ENCODE results near the gene UBE3A. TPM values are rescaled to one million over a fixed set of nuclear protein-coding genes. Genes with fewer than 3 reads are reported as not detected.

The UBE3A gene
- total and polyA plus RNA-seq, 2 donors (not counting 1 experiment from before 2014, with no cell fraction given), result 13.4 to 135 TPM

DNA sequence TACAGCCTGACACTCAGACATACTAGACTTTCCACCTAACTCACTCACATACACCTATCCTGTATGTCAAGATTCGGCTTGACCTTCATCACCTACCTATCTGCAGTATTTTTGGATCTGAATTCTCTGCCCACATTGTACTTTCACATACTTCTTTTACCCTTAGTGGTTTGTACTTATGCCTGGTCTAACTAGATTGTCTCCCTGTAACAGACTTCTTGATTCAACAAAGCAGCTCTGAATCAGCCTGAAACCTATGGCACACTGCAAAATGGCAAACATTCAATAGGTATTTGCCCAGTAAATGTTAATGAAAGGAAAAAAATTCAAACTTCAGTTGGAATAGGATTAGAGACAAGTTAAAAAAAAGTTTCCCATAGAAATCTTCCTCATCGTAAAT is 106.5 kb downstream of the UBE3A start:
- H3K27ac ChIP-seq (ENCODE audit: low read length in 2 of 2), result no peak overlapping the region
- Mint-ChIP-seq H3K27me3 (no peaks in the 10 kb centered on the region), H3K27ac (no peak overlapping the region), H3K9me3 (ENCODE audit: insufficient read depth) (peaks cover 4% of the 10 kb centered on the region), H3K4me1 (peaks cover 21% of the 10 kb centered on the region), H3K4me3 (no peak overlapping the region)
- peaks cover 8 to 15% of the 10 kb centered on the region in 2 donors for H3K4me1 ChIP-seq (ENCODE audit: control insufficient read depth in 2 of 2, insufficient read depth in 2 of 2, low read length in 2 of 2)
- POLR2A ChIA-PET, result no interaction called here
- DNase-seq (no peak), ATAC-seq (ENCODE audit: low read depth) (no peak)
- H4K20me1 ChIP-seq (ENCODE audit: control insufficient read depth, insufficient read depth, low read length, poor library complexity, severe bottlenecking), result no peaks in the 10 kb centered on the region
- H2AFZ ChIP-seq (ENCODE audit: insufficient read depth, low read depth, low read length, poor library complexity, severe bottlenecking), result no peak overlapping the region
- no peak for TF ChIP-seq EZH2 (IDR thresholded peaks at IDR 0.05; ENCODE audit: borderline replicate concordance, insufficient read depth, low read depth, low read length, poor library complexity, severe bottlenecking)
- TF ChIP-seq, protein P1, sequence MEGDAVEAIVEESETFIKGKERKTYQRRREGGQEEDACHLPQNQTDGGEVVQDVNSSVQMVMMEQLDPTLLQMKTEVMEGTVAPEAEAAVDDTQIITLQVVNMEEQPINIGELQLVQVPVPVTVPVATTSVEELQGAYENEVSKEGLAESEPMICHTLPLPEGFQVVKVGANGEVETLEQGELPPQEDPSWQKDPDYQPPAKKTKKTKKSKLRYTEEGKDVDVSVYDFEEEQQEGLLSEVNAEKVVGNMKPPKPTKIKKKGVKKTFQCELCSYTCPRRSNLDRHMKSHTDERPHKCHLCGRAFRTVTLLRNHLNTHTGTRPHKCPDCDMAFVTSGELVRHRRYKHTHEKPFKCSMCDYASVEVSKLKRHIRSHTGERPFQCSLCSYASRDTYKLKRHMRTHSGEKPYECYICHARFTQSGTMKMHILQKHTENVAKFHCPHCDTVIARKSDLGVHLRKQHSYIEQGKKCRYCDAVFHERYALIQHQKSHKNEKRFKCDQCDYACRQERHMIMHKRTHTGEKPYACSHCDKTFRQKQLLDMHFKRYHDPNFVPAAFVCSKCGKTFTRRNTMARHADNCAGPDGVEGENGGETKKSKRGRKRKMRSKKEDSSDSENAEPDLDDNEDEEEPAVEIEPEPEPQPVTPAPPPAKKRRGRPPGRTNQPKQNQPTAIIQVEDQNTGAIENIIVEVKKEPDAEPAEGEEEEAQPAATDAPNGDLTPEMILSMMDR (IDR thresholded peaks at IDR 0.05), result no peak
- no peaks in the 10 kb centered on the region for H3K79me2 ChIP-seq (ENCODE audit: control insufficient read depth, insufficient read depth, low read length)
- intact Hi-C loops (cut with micrococcal nuclease), result no loop called here
- no peak overlapping the region for H3K4me3 ChIP-seq (ENCODE audit: control extremely low read depth in 1 of 5, extremely low read depth in 1 of 5, insufficient read depth in 1 of 5, low read depth in 2 of 5, low read length in 4 of 5)
- H3K9ac ChIP-seq (ENCODE audit: low read length), result no peak overlapping the region
- WGBS (ENCODE audit: insufficient coverage), result 88% methylated on average over 1 of the region's 2 CpGs
- CTCF ChIA-PET, result no interaction called here
- no peaks in the 10 kb centered on the region for H3K9me3 ChIP-seq (ENCODE audit: control extremely low read depth in 1 of 3, control insufficient read depth in 2 of 3, insufficient read depth in 1 of 3, low read length in 2 of 3)
- H3K27me3 ChIP-seq (replicated peaks in 1 of 4; ENCODE audit: control extremely low read depth in 1 of 4, control insufficient read depth in 3 of 4, insufficient read depth in 4 of 4, low read length in 3 of 4), result no peaks in the 10 kb centered on the region
- H3K4me2 ChIP-seq (replicated peaks; ENCODE audit: low read depth, low read length, poor library complexity, severe bottlenecking), result no peak overlapping the region
- H3K36me3 ChIP-seq (replicated peaks in 1 of 2; ENCODE audit: control extremely low read depth in 1 of 2, control insufficient read depth in 1 of 2, extremely low read depth in 1 of 2, insufficient read depth in 2 of 2, low read length in 1 of 2), result peaks cover 0 to 6% of the 10 kb centered on the region in 2 experiments

GRCh38 chr15:25331860-25332259 is 107.0 kb downstream of the UBE3A start:
- no peaks in the 10 kb centered on the region for H3K27me3 Mint-ChIP-seq
- TF ChIP-seq EZH2 (IDR thresholded peaks at IDR 0.05; ENCODE audit: borderline replicate concordance, insufficient read depth, low read depth, low read length, poor library complexity, severe bottlenecking), result no peak
- Histone ChIP-seq H3K4me2 (replicated peaks; ENCODE audit: low read depth, low read length, poor library complexity, severe bottlenecking) (no peak overlapping the region), H3K27ac (ENCODE audit: low read length in 2 of 2) (no peak overlapping the region), H2AFZ (ENCODE audit: insufficient read depth, low read depth, low read length, poor library complexity, severe bottlenecking) (no peak overlapping the region), H4K20me1 (ENCODE audit: control insufficient read depth, insufficient read depth, low read length, poor library complexity, severe bottlenecking) (no peaks in the 10 kb centered on the region), H3K36me3 (replicated peaks in 1 of 2; ENCODE audit: control extremely low read depth in 1 of 2, control insufficient read depth in 1 of 2, extremely low read depth in 1 of 2, insufficient read depth in 2 of 2, low read length in 1 of 2) (peaks cover 0 to 2% of the 10 kb centered on the region in 2 experiments), H3K9me3 (ENCODE audit: control extremely low read depth in 1 of 3, control insufficient read depth in 2 of 3, insufficient read depth in 1 of 3, low read length in 2 of 3) (no peaks in the 10 kb centered on the region), H3K79me2 (ENCODE audit: control insufficient read depth, insufficient read depth, low read length) (no peaks in the 10 kb centered on the region), H3K27me3 (replicated peaks in 1 of 4; ENCODE audit: control extremely low read depth in 1 of 4, control insufficient read depth in 3 of 4, insufficient read depth in 4 of 4, low read length in 3 of 4) (no peaks in the 10 kb centered on the region), H3K4me3 (ENCODE audit: control extremely low read depth in 1 of 5, extremely low read depth in 1 of 5, insufficient read depth in 1 of 5, low read depth in 2 of 5, low read length in 4 of 5) (no peak overlapping the region), H3K4me1 (ENCODE audit: control insufficient read depth in 2 of 2, insufficient read depth in 2 of 2, low read length in 2 of 2) (peaks cover 8 to 15% of the 10 kb centered on the region in 2 donors), H3K9ac (ENCODE audit: low read length) (no peak overlapping the region)
- no peak for ATAC-seq (ENCODE audit: low read depth)
- intact Hi-C loops (cut with micrococcal nuclease), result no loop called here
- H3K27ac Mint-ChIP-seq, result no peak overlapping the region
- 100% methylated on average over 1 of the region's 2 CpGs for WGBS (ENCODE audit: insufficient coverage)
- no peak overlapping the region for H3K4me3 Mint-ChIP-seq
- H3K9me3 Mint-ChIP-seq (ENCODE audit: insufficient read depth), result peaks cover 4% of the 10 kb centered on the region
- CTCF ChIA-PET, result no interaction called here
- H3K4me1 Mint-ChIP-seq, result peaks cover 21% of the 10 kb centered on the region
- POLR2A ChIA-PET, result no interaction called here
- DNase-seq, result no peak
